Activated naive CD8-positive, alpha-beta T cell treated with anti-CD3 and anti-CD28 coated beads for 36 hours (primary cell): Measurements from ENCODE around the gene SCP2. TPM values are rescaled to one million over a fixed set of nuclear protein-coding genes. Genes with fewer than 3 reads are reported as not detected.

Source experiments
- DNase-seq: peaks from one replicate; pipeline ENCODE4 v3.0.0; 2021
- H3K27ac Mint-ChIP-seq: one replicate; pipeline ENCODE4 v1.8.0; 2022; ENCODE audit warnings: mild to moderate bottlenecking, moderate library complexity, mixed read lengths
- H3K27me3 Mint-ChIP-seq: one replicate; pipeline ENCODE4 v1.8.0; 2022; ENCODE audit warnings: mild to moderate bottlenecking, mixed read lengths
- H3K36me3 Mint-ChIP-seq: one replicate; pipeline ENCODE4 v1.8.0; 2021; ENCODE audit warnings: mild to moderate bottlenecking, mixed read lengths
- H3K4me1 Mint-ChIP-seq: one replicate; pipeline ENCODE4 v1.8.0; 2021; ENCODE audit warnings: mixed read lengths
- H3K4me3 Mint-ChIP-seq: one replicate; pipeline ENCODE4 v1.8.0; 2022; ENCODE audit warnings: mild to moderate bottlenecking, moderate library complexity, mixed read lengths
- H3K9me3 Mint-ChIP-seq: one replicate; pipeline ENCODE4 v1.8.0; 2022; ENCODE audit warnings: mixed read lengths
- total RNA-seq, 2 experiments: library from RNA; stranded (reverse); gene quantifications; one replicate each; pipeline ENCODE4 v1.2.3, GENCODE V29; 2021

SCP2 gene
- total RNA-seq, 2 experiments from 2014 or later, result 63.9 to 66.2 TPM

DNA sequence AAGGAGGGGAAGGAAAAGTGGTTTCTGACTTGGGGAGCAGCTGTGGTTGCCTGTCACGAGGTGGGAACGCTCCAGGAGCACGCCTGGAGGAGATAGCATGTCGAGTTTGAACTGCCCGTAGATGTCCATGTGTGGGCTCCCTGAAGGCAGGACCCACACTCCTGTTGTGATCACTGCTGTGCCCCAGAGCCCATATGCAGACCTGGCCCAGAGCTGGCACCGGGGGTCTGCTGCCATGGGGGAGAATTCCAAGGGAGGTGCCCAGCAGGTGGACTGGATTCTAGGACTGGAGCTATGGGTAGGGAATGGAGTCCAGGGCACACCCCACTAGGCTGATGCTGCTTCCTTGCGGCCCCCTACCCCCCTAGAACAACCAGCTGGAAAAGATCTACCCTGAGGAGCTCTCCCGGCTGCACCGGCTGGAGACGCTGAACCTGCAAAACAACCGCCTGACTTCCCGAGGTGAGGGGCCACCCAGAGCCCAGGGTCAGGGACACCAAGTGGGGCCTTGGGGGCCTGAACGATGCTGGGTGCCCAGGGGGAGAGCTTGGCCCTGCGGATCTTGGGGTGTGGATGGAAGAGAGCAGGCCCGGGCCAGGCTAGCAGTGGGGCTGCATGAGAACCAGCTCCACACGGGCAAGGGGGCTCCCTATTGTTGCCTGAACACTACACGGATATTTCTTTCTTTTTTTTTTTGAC, 144.2 kb downstream of the SCP2 start:
- H3K27me3 Mint-ChIP-seq, result peaks cover 6% of the 10 kb centered on the region
- no peak for DNase-seq
- H3K27ac Mint-ChIP-seq, result no peak overlapping the region
- H3K9me3 Mint-ChIP-seq, result no peaks in the 10 kb centered on the region
- H3K4me3 Mint-ChIP-seq, result no peak overlapping the region
- H3K36me3 Mint-ChIP-seq, result no peaks in the 10 kb centered on the region
- H3K4me1 Mint-ChIP-seq, result no peaks in the 10 kb centered on the region

DNA sequence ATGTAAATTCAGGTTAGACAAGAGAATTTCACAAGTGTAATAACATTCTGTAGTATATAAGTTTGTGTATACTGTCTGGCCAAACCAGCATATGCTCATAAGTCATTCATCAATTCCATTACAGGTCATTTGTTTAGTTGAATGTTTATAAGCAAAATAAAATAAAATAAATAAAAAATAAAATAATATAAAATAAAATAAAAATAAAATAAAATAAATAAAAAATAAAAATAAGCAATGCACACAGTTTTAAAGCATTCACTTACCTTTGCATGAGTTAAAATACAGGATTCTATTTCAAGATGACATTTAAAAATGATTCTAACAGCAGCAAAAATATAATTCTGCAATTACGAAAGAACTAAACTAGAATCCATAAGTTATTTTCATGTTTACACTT, 144.8 kb downstream of the SCP2 start:
- no peak overlapping the region for H3K4me3 Mint-ChIP-seq
- peaks cover under 1% of the 10 kb centered on the region for H3K27me3 Mint-ChIP-seq
- H3K36me3 Mint-ChIP-seq, result no peaks in the 10 kb centered on the region
- DNase-seq, result no peak
- H3K27ac Mint-ChIP-seq, result no peak overlapping the region
- H3K4me1 Mint-ChIP-seq, result no peaks in the 10 kb centered on the region
- no peaks in the 10 kb centered on the region for H3K9me3 Mint-ChIP-seq

DNA sequence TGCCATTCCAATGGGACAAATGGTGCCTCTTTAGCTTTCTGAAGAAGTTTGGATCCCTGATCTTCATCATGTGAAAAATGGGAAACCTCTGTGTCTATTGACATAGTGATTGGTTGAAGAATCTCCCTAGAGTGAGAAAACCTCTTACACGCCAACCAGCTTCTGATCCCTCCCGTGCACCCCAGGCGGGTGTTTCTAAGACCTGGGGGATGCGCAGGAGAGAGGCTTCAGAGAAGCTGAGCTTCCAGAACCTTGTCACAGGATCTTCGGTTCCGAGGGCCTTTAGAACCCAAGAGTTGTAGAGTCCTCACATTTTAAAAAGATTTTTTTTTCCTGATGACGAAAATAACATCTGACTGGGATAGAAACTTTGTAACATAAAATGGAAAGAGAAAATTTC, 146.2 kb downstream of the SCP2 start:
- Mint-ChIP-seq H3K4me3 (no peak overlapping the region), H3K27ac (no peak overlapping the region), H3K9me3 (no peaks in the 10 kb centered on the region), H3K27me3 (no peaks in the 10 kb centered on the region), H3K36me3 (no peaks in the 10 kb centered on the region), H3K4me1 (no peaks in the 10 kb centered on the region)
- no peak for DNase-seq

DNA sequence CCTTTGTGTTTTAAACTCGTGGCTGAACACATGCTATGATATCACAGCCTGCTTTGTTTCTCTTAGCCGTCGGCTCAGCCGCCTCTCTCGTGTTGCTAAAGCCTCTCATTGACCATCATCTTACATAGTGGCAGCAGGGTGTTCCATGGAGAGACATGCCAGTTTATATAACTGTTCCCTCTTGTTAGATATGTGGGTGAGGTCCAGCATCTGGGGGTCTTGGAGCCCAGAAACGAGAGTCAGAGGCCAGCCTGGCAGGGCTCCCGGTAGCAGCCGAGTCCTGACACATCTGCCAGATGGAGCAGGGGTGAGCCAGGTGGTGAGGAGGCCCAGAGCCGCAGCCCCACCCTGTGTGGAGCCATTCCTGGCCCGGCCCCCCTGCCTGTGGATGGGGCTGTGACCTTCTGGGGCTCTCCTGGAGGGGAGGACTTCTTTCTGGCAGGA, 146.8 kb downstream of the SCP2 start:
- Mint-ChIP-seq H3K27ac (no peak overlapping the region), H3K36me3 (no peaks in the 10 kb centered on the region), H3K4me3 (no peak overlapping the region), H3K27me3 (no peaks in the 10 kb centered on the region), H3K4me1 (no peaks in the 10 kb centered on the region), H3K9me3 (no peaks in the 10 kb centered on the region)
- no peak for DNase-seq

DNA sequence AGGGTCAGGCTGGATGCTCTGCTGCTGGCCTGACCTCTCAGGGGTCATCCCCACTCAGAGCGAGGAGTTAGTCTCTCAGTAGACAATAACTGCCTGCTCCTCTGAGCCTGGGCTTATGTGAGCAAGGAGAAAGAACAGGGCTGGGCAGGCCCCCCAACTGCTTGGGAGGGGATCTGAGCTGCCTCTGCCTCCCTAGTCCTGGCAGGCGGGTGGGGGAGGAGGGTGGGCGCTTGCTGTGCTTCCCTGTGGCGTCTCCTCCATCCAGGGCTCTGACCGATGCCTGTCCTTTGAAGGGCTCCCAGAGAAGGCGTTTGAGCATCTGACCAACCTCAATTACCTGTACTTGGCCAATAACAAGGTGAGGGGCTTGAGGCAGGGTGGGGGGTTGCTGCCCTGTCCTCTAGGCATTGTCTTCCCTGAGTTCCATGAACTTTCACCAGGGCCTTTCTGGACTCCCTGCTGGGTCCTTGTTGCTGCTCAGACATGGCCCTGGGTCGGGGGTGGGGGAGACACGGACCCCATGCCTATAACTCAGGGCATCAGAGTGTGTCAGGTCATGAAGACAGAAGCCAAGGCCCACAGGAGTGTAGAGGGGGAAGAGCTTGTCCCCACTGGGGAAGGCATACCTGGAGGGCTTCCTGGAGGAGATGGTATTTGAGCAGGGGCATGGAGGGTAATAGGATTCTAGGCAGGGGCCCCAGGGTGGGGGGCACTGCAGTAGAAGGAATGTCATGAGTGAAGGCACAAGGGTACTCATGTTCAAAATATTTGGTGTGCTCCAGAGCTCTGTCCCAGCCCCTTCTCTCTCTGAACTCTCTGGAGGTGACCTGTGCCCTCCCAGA, 147.5 kb downstream of the SCP2 start:
- Mint-ChIP-seq H3K36me3 (no peaks in the 10 kb centered on the region), H3K4me1 (no peaks in the 10 kb centered on the region), H3K27me3 (no peaks in the 10 kb centered on the region), H3K4me3 (no peak overlapping the region), H3K27ac (no peak overlapping the region), H3K9me3 (no peaks in the 10 kb centered on the region)
- DNase-seq, result no peak

DNA sequence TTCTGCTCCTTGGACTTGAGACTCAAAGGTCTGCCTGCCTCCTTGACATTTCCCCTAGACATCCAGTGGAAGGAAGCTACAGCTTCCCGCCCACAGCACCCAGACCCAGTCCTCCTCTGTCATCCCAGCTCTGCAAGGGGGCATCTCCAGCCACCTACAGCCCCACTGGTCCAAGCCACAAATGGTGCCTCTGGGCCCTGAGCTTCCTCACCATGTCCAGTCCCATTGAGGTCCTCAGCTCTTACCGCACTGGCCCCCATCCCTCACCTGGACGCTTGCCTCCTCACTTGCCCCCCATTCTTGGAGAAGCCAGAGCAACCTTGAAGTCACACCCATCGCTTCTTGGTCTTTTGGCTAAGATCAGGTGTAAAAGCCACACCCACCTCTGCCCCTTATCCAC, 148.1 kb downstream of the SCP2 start:
- H3K9me3 Mint-ChIP-seq, result no peaks in the 10 kb centered on the region
- no peaks in the 10 kb centered on the region for H3K27me3 Mint-ChIP-seq
- H3K36me3 Mint-ChIP-seq, result no peaks in the 10 kb centered on the region
- no peak for DNase-seq
- no peaks in the 10 kb centered on the region for H3K4me1 Mint-ChIP-seq
- no peak overlapping the region for H3K4me3 Mint-ChIP-seq
- H3K27ac Mint-ChIP-seq, result peak overlapping the region; percentile 22

DNA sequence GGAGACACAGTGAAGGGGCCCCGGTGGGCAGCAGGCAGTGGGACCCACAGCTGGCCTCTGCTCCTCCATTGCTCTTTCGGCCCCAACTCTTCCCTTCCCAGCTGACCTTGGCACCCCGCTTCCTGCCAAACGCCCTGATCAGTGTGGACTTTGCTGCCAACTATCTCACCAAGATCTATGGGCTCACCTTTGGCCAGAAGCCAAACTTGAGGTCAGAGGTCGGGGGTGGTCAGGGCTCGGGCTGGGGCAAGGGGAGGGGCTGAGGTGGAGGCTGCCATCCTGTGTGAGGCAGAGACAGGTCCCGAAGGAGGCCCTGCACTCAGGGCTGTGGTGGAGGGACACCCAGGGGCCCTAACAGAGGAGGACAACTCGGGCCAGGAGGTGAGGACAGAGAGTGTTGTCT, 148.7 kb downstream of the SCP2 start:
- Mint-ChIP-seq H3K9me3 (no peaks in the 10 kb centered on the region), H3K4me1 (no peaks in the 10 kb centered on the region), H3K27me3 (no peaks in the 10 kb centered on the region), H3K4me3 (no peak overlapping the region), H3K36me3 (no peaks in the 10 kb centered on the region), H3K27ac (no peak overlapping the region)
- DNase-seq, result no peak

DNA sequence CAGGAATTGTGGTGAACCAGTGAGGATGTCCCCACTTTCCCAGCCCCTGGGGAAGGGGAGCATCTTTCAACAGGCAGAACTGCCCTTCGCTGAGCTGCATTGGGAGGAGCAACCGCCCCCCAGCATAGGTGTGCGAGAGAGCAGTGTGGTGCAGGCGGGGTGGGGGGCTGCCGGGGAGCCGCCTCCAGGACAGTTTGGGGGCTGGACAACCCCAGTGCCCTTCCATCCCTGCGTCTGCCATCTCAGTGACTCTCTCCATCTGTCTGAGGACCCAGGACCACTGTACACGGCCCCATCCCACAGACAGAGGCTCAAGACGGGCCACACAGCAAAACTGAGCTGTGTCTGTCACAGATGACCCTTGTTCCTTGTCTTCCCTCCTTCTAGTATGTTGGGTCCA, 149.1 kb downstream of the SCP2 start:
- Mint-ChIP-seq H3K4me3 (no peak overlapping the region), H3K36me3 (no peaks in the 10 kb centered on the region), H3K9me3 (no peaks in the 10 kb centered on the region), H3K27me3 (no peaks in the 10 kb centered on the region), H3K4me1 (no peaks in the 10 kb centered on the region), H3K27ac (no peak overlapping the region)
- DNase-seq, result no peak

DNA sequence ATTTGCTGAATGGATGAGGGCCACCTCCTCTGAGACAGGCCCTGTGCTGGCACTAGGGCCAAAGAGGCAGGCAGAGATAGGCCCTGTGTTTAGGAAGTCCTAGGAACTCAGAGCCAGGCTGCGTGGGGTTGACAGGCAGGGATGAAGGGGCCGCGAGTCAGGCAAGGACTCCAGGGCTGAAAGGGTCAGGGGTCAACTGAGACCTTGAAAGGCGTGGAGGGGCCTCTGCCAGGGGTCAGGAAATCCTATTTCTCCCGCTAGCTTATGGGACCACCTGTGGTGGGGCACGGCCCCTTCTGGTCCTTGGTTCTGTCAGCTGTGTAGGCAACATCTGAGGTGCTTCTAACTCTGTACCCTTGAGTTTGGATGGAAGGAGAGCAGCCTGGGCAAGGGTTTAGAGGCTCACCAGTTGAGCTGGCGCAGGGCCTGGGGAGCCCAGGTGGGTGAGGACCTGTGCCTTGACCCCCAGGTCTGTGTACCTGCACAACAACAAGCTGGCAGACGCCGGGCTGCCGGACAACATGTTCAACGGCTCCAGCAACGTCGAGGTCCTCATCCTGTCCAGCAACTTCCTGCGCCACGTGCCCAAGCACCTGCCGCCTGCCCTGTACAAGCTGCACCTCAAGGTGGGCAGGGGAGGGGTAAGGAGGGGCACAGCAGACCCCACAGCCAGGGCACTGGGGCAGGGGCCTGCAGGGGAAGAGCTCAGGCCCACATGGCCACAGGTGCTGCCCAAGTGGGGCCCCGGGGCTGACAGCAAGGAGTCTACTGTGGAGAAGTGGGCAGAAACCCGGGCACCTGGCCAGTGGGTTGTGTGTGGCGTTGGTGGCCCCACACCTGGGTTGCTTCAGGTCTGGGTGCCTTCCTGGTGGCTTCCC, 149.9 kb downstream of the SCP2 start:
- H3K27ac Mint-ChIP-seq, result no peak overlapping the region
- no peaks in the 10 kb centered on the region for H3K27me3 Mint-ChIP-seq
- no peaks in the 10 kb centered on the region for H3K4me1 Mint-ChIP-seq
- no peaks in the 10 kb centered on the region for H3K36me3 Mint-ChIP-seq
- no peak overlapping the region for H3K4me3 Mint-ChIP-seq
- DNase-seq, result no peak
- H3K9me3 Mint-ChIP-seq, result no peaks in the 10 kb centered on the region

DNA sequence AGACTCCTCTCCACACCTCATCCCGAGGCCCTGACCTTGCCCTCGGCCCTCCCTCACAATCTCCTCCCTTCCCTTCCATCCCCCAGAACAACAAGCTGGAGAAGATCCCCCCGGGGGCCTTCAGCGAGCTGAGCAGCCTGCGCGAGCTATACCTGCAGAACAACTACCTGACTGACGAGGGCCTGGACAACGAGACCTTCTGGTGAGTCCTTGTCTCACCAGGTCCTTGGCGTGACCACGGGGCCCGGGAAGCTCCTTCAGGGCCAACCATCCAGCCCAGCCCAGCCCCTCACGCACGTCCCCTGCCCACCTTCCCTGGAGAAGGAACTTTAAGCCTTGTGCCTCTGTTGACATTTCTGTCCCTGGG, 150.5 kb downstream of the SCP2 start:
- no peak overlapping the region for H3K4me3 Mint-ChIP-seq
- H3K36me3 Mint-ChIP-seq, result no peaks in the 10 kb centered on the region
- H3K27ac Mint-ChIP-seq, result no peak overlapping the region
- H3K4me1 Mint-ChIP-seq, result no peaks in the 10 kb centered on the region
- H3K9me3 Mint-ChIP-seq, result no peaks in the 10 kb centered on the region
- no peaks in the 10 kb centered on the region for H3K27me3 Mint-ChIP-seq
- DNase-seq, result no peak

DNA sequence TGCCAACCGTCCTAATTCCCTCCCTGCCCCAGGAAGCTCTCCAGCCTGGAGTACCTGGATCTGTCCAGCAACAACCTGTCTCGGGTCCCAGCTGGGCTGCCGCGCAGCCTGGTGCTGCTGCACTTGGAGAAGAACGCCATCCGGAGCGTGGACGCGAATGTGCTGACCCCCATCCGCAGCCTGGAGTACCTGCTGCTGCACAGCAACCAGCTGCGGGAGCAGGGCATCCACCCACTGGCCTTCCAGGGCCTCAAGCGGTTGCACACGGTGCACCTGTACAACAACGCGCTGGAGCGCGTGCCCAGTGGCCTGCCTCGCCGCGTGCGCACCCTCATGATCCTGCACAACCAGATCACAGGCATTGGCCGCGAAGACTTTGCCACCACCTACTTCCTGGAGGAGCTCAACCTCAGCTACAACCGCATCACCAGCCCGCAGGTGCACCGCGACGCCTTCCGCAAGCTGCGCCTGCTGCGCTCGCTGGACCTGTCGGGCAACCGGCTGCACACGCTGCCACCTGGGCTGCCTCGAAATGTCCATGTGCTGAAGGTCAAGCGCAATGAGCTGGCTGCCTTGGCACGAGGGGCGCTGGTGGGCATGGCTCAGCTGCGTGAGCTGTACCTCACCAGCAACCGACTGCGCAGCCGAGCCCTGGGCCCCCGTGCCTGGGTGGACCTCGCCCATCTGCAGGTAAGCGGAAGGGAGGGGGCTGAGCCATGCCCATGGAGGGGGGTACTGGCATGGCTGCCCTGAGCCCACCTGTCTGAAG, 151.4 kb downstream of the SCP2 start:
- Mint-ChIP-seq H3K9me3 (no peaks in the 10 kb centered on the region), H3K4me1 (no peaks in the 10 kb centered on the region), H3K36me3 (no peaks in the 10 kb centered on the region), H3K4me3 (no peak overlapping the region), H3K27ac (no peak overlapping the region), H3K27me3 (no peaks in the 10 kb centered on the region)
- DNase-seq, result no peak

DNA sequence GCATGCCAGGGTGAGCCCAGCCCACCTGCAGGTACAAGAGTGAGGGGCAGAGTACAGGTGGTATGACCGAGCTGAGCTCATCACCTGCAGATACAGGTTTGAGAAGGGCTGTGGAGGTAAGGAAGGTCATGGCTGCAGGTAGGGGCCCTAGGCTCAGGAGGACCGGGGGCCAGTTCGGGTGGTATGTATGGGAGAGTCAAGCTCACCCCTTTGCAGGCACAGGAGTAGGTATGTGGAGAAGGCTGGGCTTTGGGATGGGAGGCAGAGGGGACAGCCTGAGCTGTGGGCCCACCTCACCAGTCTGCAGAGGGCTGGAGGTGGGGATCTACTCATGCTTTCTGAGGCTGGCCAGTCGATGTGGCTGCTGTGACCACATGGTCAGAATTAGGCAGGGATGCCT, 152.2 kb downstream of the SCP2 start:
- Mint-ChIP-seq H3K9me3 (no peaks in the 10 kb centered on the region), H3K4me1 (no peaks in the 10 kb centered on the region), H3K27me3 (no peaks in the 10 kb centered on the region), H3K27ac (no peak overlapping the region), H3K36me3 (no peaks in the 10 kb centered on the region), H3K4me3 (no peak overlapping the region)
- no peak for DNase-seq

DNA sequence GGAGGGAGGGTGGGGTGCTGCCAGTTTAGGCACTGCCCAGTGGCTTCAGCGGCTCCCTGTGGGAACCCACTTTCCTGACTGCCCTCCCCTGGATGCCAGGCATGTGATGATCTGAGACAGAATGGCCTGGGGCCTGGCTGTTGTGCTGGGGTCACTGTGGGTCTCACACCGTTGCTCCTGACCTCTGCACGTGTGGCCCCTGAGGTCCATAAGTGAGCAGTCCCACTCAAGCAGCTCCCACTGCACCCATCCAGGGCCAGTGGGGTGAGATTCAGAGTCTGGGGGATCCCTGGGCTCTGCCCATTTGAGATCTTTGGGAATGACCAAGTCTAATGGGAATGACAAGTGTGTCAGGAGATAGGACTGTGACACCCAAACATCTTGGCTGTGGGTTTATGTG, 153.0 kb downstream of the SCP2 start:
- H3K27me3 Mint-ChIP-seq, result no peaks in the 10 kb centered on the region
- H3K36me3 Mint-ChIP-seq, result no peaks in the 10 kb centered on the region
- H3K9me3 Mint-ChIP-seq, result no peaks in the 10 kb centered on the region
- DNase-seq, result no peak
- H3K4me1 Mint-ChIP-seq, result no peaks in the 10 kb centered on the region
- no peak overlapping the region for H3K27ac Mint-ChIP-seq
- no peak overlapping the region for H3K4me3 Mint-ChIP-seq

DNA sequence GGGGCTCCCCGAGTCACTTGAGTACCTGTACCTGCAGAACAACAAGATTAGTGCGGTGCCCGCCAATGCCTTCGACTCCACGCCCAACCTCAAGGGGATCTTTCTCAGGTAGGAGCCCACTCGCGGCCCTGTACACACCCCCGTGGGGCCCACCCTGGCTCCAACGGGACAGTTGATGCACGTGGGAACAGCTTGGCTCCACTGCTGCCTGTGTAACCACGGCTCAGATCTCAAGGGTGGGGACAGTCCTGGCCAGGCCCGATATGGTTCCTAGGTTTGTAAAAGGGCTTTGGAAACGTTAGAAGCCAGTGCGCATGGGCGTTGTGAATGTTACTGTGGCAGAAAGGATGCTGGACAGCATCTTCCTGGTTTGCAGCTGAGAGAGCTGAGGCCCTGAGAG, 153.7 kb downstream of the SCP2 start:
- Mint-ChIP-seq H3K27me3 (no peaks in the 10 kb centered on the region), H3K36me3 (no peaks in the 10 kb centered on the region), H3K4me3 (no peak overlapping the region), H3K4me1 (no peaks in the 10 kb centered on the region), H3K27ac (no peak overlapping the region), H3K9me3 (no peaks in the 10 kb centered on the region)
- no peak for DNase-seq
